AG08395 (cell line): ENCODE measurements around the gene MMS22L.

Experiments
- DNase-seq: peaks from one replicate; pipeline ENCODE4 v3.0.0; 2012; ENCODE audit warnings: mixed read lengths, low spot score

MMS22L gene

DNA sequence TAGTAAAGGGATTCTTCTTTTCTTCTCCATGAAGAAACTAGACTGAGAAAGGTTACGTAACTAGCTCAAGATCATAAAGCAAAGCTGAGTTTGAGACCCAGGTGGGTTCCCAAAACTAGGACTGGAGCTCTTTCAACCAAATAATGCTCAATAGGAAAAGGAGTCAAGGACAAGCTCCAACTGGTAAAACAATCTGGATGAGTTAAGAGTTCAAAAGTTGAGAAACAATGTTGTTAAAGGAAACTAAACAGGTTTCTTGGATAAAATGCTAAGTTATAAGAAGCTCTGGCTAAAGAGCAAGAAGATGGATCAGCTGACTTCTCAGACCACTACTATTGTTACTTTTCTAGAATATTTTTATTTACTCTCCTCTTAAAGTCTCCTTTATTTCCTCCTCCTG, 137.3 kb downstream of the MMS22L start:
- DNase-seq, result no peak

- no peak for DNase-seq
Measured at GRCh38 chr6:97141756-97142155, 141.3 kb downstream of the MMS22L start.

GRCh38 chr6:97138581-97138980, 144.4 kb downstream of the MMS22L start:
- no peak for DNase-seq

- DNase-seq, result no peak
Measured at GRCh38 chr6:97136626-97137358, 146.2 kb downstream of the MMS22L start.

- DNase-seq, result no peak
Measured at GRCh38 chr6:97133067-97133466, 149.9 kb downstream of the MMS22L start.

GRCh38 chr6:97129106-97129505, 153.9 kb downstream of the MMS22L start:
- no peak for DNase-seq

- no peak for DNase-seq
Measured at GRCh38 chr6:97128507-97128906, 154.5 kb downstream of the MMS22L start.

- DNase-seq, result no peak
Measured at GRCh38 chr6:97123652-97124051, 159.4 kb downstream of the MMS22L start.

GRCh38 chr6:97123112-97123511, 159.9 kb downstream of the MMS22L start:
- DNase-seq, result no peak

DNA sequence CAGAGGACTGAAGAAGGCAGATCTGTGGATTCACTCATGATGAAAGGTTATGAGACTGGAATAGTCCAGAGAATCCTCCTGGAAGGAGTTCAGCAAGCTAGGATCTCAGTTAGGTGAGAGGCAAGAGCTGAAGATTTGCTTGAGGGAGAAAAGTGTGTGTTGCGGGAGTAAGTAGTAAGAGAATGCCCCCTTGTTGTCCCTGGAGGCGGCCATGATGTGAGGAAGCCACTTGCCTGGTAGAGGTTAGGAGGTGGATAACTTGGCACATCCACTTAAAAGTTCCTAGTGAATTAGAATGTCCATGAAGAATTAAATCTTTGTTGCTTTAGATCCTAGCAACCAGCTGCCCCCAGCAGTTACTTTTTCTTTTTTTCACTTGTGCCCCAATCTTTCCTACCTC, 162.5 kb downstream of the MMS22L start:
- no peak for DNase-seq

DNA sequence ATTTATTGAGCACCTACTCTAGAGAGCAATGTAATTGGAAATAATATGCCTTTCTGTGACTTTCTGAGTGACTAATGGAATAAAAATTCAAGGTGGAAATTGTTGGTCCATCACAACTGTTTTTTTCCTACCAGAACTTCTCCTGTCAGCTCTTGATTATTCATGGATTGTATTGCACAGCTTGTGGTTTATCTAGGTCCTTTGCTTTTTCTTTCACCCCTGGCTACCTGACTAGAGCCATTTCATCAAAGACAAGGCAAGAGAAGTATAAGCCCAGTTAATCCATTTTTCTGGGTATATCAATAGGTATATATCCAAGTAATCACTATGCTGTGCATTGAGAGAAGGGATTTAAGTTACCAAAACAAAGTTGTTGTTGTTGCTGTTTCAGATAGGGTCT, 168.4 kb downstream of the MMS22L start:
- DNase-seq, result no peak

- DNase-seq, result no peak
Measured at GRCh38 chr6:97113170-97113569, 169.8 kb downstream of the MMS22L start.

DNA sequence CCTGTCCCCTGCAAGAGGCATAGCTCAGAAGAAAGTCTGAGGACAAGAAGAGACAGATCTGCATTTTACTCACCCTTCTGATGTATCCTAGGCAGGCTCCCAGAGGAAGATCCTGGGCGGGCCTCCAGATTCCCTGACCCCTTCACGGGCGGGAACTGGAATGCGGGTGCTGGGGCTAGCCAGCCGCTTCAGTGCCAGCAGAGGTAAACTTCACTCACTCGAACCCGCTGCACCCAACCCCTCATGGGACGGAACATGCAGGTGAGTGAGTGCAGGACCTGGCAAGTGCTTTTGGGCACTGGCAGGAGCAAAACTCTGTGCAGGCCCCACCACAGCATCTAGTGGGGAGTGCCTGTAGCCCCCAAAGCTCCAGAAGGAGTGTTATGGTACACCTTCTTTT, 171.8 kb downstream of the MMS22L start:
- no peak for DNase-seq

DNA sequence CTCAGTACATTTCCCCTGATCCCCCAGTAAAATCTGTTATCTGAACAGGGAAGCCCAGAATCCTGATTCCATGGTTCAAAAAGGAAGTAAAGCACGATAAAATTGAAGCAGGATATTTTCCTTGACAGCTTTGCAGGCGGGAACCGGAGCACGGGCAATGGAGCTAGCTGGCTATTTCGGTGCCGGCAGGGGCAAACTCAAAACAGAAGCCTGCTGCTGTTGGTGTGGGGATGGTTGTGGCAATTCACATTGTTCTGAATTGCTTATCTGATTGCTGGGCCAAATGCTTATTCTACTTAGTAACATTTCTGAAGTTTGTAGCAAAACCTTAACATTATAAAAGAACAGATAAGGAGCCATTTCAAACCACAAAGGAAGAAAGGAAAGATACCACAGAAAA, 172.4 kb downstream of the MMS22L start:
- DNase-seq, result no peak

- DNase-seq, result no peak
Measured at GRCh38 chr6:97110149-97110548, 172.9 kb downstream of the MMS22L start.

DNA sequence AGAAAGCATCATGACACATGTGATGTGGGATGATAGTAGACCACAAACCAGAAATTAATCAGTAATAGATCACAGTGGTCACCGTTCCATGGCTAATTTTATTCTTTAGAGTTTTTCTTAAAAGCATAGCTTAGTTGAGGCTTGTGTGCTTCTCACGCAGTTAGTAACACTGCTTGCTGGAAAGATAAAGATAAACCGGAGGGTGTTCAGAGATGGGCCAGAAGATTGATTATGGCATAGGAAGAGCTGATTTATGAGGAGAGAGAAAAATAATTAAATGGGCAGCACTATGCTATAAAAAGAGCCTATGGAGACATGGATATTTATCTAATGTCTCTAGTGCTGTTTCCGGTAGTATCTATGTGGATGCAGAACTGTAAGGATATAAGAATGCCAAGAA, 173.6 kb downstream of the MMS22L start:
- DNase-seq, result no peak

- DNase-seq, result no peak
Measured at GRCh38 chr6:97102145-97102790, 180.7 kb downstream of the MMS22L start.

DNA sequence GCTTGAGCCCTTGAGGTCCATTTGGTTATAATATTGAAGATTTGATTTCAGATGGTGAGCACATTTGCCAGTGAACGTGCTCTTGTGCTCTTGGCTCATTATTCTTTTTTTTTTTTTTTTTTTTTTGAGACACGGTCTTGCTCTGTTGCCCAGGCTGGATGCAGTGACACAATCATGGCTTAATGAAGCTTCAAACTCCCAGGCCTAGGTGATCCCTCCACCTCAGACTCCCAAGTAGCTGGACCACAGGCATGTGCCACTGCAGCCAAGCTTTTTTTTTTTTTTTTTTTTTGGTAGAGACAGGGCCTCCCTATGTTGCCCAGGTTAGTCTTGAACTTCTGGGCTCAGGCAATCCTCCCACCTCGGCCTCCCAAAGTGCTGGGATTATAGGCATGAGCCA, 182.3 kb downstream of the MMS22L start:
- no peak for DNase-seq

DNA sequence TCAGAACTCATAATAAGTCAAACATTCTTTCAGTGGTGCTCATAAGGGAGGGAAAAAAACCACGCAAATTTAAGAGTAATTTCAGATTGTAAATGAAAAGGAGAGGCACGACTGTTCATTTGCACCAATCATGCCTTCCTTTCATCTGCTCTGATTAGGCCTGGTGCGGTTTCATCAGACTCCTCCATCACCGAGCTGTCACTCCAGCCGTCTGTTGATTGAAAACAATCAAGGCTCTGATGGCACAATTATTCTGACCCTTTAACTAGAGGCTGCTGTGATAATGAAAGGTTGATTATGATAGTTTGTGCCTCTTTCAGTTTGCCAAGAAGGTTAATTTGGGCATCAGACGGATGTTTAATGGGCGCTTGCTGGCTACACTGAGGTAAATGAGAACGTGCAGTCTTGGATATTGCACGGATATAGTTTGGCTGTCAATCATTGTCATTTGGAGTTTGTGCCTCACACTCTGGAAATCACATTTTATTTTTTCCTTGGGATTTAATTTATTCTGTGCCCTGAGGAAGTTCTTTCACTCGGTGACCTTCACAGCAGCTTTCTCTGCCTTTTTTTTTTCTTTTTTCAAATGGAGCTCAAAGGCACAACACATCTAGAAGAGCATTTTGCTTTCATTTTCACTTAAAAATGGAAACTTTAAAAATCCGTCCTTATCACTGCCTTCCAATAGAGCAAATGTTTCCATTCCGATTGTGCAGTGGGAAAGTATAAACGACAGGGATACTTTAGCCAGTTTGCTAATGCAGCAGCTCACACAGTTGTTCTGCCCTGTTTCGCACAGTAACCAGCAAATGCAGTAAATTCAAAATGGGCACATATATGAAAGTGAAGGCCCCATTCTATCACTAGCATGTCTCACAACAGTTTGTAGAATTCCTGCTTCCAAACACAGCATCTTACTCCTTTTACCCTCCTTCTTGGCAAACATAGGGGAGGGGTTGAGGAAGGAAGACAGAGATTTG, 185.7 kb downstream of the MMS22L start:
- no peak for DNase-seq

GRCh38 chr6:97095311-97095850, 187.6 kb downstream of the MMS22L start:
- DNase-seq, result no peak

DNA sequence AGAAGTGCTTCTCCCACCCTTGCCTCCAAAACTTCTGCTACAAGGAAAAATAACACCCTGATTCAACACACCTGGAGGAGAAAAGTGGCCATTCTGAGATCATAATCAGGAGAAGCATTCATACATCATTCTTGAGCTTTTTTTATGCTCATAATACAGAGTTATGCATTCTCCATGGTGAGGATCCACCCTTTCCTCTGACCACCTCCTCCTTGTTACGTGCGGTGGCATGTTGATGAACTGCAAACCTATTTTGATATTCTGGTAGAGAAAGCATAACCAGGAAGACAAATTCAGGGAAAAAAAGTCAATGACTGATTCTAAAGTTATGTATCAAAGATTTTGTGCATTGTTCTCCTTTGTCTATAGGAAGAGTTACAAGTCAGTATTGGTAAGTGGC, 188.6 kb downstream of the MMS22L start:
- no peak for DNase-seq

GRCh38 chr6:97092673-97093305, 190.2 kb downstream of the MMS22L start:
- no peak for DNase-seq
